BLaER1 treated with 17β-estradiol and CSF1 and Interleukin-3, amounts not matched to agents 10 nM and 100 nM (cell line): ENCODE measurements around the gene MLYCD.

Experiments used
- H3K27ac ChIP-seq, 11 experiments: shearing (Covaris generic); formaldehyde crosslinking; 2 replicates each; pipeline ENCODE4 v1.8.1; 2022
- H3K27me3 ChIP-seq, 11 experiments: shearing (Covaris generic); formaldehyde crosslinking; 2 replicates each; pipeline ENCODE4 v1.8.1; 2022
- H3K36me3 ChIP-seq, 11 experiments: shearing (Covaris generic); formaldehyde crosslinking; 2 replicates each; pipeline ENCODE4 v1.8.1; 2022
- H3K4me1 ChIP-seq, 10 experiments: shearing (Covaris generic); formaldehyde crosslinking; 2 replicates each; pipeline ENCODE4 v1.8.1; 2022
- H3K4me2 ChIP-seq, 11 experiments: shearing (Covaris generic); formaldehyde crosslinking; 2 replicates each; pipeline ENCODE4 v1.8.1; 2022
- H3K4me3 ChIP-seq, 10 experiments: shearing (Covaris generic); formaldehyde crosslinking; 2 replicates each; pipeline ENCODE4 v1.8.1; 2022
- H3K9ac ChIP-seq, 11 experiments: shearing (Covaris generic); formaldehyde crosslinking; 2 replicates each; pipeline ENCODE4 v1.8.1; 2022
- H3K9me3 ChIP-seq, 11 experiments: shearing (Covaris generic); formaldehyde crosslinking; replicated peaks in 1 of 11; 2 replicates each; pipeline ENCODE4 v1.8.1; 2022
- H4K20me1 ChIP-seq, 11 experiments: shearing (Covaris generic); formaldehyde crosslinking; 2 replicates each; pipeline ENCODE4 v1.8.1; 2022
- Cebpa-rat ChIP-seq, 11 experiments: shearing (Covaris generic); IDR thresholded peaks; 2 replicates each; pipeline ENCODE4 v1.8.1; 2022

The MLYCD gene

GRCh38 chr16:83968306-83968851, 69.5 kb downstream of the MLYCD start:
- no peak for TF ChIP-seq Cebpa-rat (IDR thresholded peaks at IDR 0.05)
- H3K4me3 ChIP-seq = no peak overlapping the region
- no peak overlapping the region for H3K9ac ChIP-seq
- H4K20me1 ChIP-seq = peaks cover 0 to 18% (median 0%) of the 10 kb centered on the region in 11 experiments; a peak in 5 of 22 replicates
- no peak overlapping the region for H3K4me2 ChIP-seq
- peaks cover 14 to 37% (median 24%) of the 10 kb centered on the region in 11 experiments for H3K27me3 ChIP-seq
- H3K4me1 ChIP-seq = no peaks in the 10 kb centered on the region; a peak in 1 of 20 replicates
- H3K9me3 ChIP-seq = no peaks in the 10 kb centered on the region
- H3K36me3 ChIP-seq = peaks cover 0 to 5% (median 0%) of the 10 kb centered on the region in 11 experiments; a peak in 2 of 22 replicates
- no peak overlapping the region for H3K27ac ChIP-seq

- Histone ChIP-seq H3K4me1 (peaks cover 0 to 5% (median 0%) of the 10 kb centered on the region in 10 experiments; a peak in 6 of 20 replicates), H3K4me3 (no peak overlapping the region), H3K9me3 (no peaks in the 10 kb centered on the region), H3K36me3 (no peaks in the 10 kb centered on the region; a peak in 1 of 22 replicates), H3K27me3 (peaks cover 14 to 37% (median 24%) of the 10 kb centered on the region in 11 experiments), H3K4me2 (no peak overlapping the region), H3K27ac (no peak overlapping the region), H3K9ac (no peak overlapping the region), H4K20me1 (peaks cover 0 to 25% (median 0%) of the 10 kb centered on the region in 11 experiments; a peak in 6 of 22 replicates)
- TF ChIP-seq Cebpa-rat (IDR thresholded peaks at IDR 0.05) = no peak
Observed at GRCh38 chr16:83968891-83969649, 70.2 kb downstream of the MLYCD start.

GRCh38 chr16:83969771-83970429, 71.0 kb downstream of the MLYCD start:
- H3K9me3 ChIP-seq = no peaks in the 10 kb centered on the region
- H4K20me1 ChIP-seq = peaks cover 0 to 28% (median 0%) of the 10 kb centered on the region in 11 experiments; a peak in 6 of 22 replicates
- H3K4me2 ChIP-seq = no peak overlapping the region
- TF ChIP-seq Cebpa-rat (IDR thresholded peaks at IDR 0.05) = no peak
- peaks cover 14 to 37% (median 24%) of the 10 kb centered on the region in 11 experiments for H3K27me3 ChIP-seq
- no peak overlapping the region for H3K4me3 ChIP-seq
- peaks cover 0 to 12% (median 3%) of the 10 kb centered on the region in 10 experiments; a peak in 6 of 20 replicates for H3K4me1 ChIP-seq
- no peaks in the 10 kb centered on the region; a peak in 1 of 22 replicates for H3K36me3 ChIP-seq
- no peak overlapping the region for H3K27ac ChIP-seq
- no peak overlapping the region for H3K9ac ChIP-seq

- Histone ChIP-seq H4K20me1 (peaks cover 0 to 28% (median 0%) of the 10 kb centered on the region in 11 experiments; a peak in 6 of 22 replicates), H3K27ac (no peak overlapping the region), H3K4me1 (peaks cover 0 to 12% (median 3%) of the 10 kb centered on the region in 10 experiments; a peak in 6 of 20 replicates), H3K4me3 (no peak overlapping the region), H3K9ac (no peak overlapping the region), H3K4me2 (no peak overlapping the region), H3K9me3 (no peaks in the 10 kb centered on the region), H3K36me3 (no peaks in the 10 kb centered on the region; a peak in 1 of 22 replicates), H3K27me3 (peaks cover 14 to 37% (median 24%) of the 10 kb centered on the region in 11 experiments)
- no peak for TF ChIP-seq Cebpa-rat (IDR thresholded peaks at IDR 0.05)
Observed at GRCh38 chr16:83970430-83970815, 71.5 kb downstream of the MLYCD start.

GRCh38 chr16:83971165-83972130, 72.5 kb downstream of the MLYCD start:
- H3K27me3 ChIP-seq = peaks cover 14 to 37% (median 24%) of the 10 kb centered on the region in 11 experiments

GRCh38 chr16:83972256-83973008, 73.5 kb downstream of the MLYCD start:
- no peak overlapping the region for H3K27ac ChIP-seq
- TF ChIP-seq Cebpa-rat (IDR thresholded peaks at IDR 0.05) = no peak
- peaks cover 0 to 12% (median 3%) of the 10 kb centered on the region in 10 experiments; a peak in 6 of 20 replicates for H3K4me1 ChIP-seq
- peaks cover 0 to 28% (median 0%) of the 10 kb centered on the region in 11 experiments; a peak in 6 of 22 replicates for H4K20me1 ChIP-seq
- peaks cover 0 to 5% (median 2%) of the 10 kb centered on the region in 11 experiments; a peak in 12 of 22 replicates for H3K9me3 ChIP-seq
- no peak overlapping the region for H3K4me3 ChIP-seq
- peaks cover 14 to 37% (median 24%) of the 10 kb centered on the region in 11 experiments for H3K27me3 ChIP-seq
- no peak overlapping the region for H3K9ac ChIP-seq
- no peaks in the 10 kb centered on the region for H3K36me3 ChIP-seq
- H3K4me2 ChIP-seq = no peak overlapping the region

More at GRCh38 chr16:83971165-83972130, 72.5 kb downstream of the MLYCD start:
- Histone ChIP-seq H3K9ac (no peak overlapping the region), H3K4me1 (peaks cover 0 to 12% (median 3%) of the 10 kb centered on the region in 10 experiments; a peak in 6 of 20 replicates), H3K36me3 (no peaks in the 10 kb centered on the region), H4K20me1 (peaks cover 0 to 28% (median 0%) of the 10 kb centered on the region in 11 experiments; a peak in 6 of 22 replicates), H3K27ac (no peak overlapping the region), H3K9me3 (no peaks in the 10 kb centered on the region), H3K4me3 (no peak overlapping the region), H3K4me2 (0 out of 22 replicates have a peak overlapping the region, but pooled peaks of 1 of the 11 experiments have one; percentile 15)
- TF ChIP-seq Cebpa-rat (IDR thresholded peaks at IDR 0.05) = no peak

- Histone ChIP-seq H4K20me1 (peaks cover 0 to 28% (median 0%) of the 10 kb centered on the region in 11 experiments; a peak in 6 of 22 replicates), H3K9ac (no peak overlapping the region), H3K27ac (no peak overlapping the region), H3K4me3 (no peak overlapping the region), H3K4me1 (peaks cover 0 to 12% (median 3%) of the 10 kb centered on the region in 10 experiments; a peak in 6 of 20 replicates), H3K36me3 (no peaks in the 10 kb centered on the region), H3K9me3 (peaks cover 5 to 11% (median 9%) of the 10 kb centered on the region in 11 experiments), H3K4me2 (no peak overlapping the region), H3K27me3 (peaks cover 14 to 33% (median 20%) of the 10 kb centered on the region in 11 experiments)
- no peak for TF ChIP-seq Cebpa-rat (IDR thresholded peaks at IDR 0.05)
Observed at GRCh38 chr16:83973077-83973476, 74.2 kb downstream of the MLYCD start.
